ENCODE measurements around the gene SCP2D1. TPM values are rescaled to one million over a fixed set of nuclear protein-coding genes. Genes with fewer than 3 reads are reported as not detected.

SCP2D1 gene
- total RNA-seq (2022; extraction: Qiagen RNA extraction) = not detected in 5 replicates

GRCh38 chr20:18813483-18813882 is at the start of gene SCP2D1:
Gene SCP2D1 (plus strand): TSS chr20:18813783. CDS start chr20:18813816, 33 bp downstream.

Other genes starting within 250 kb of the SCP2D1 start
- gene SMIM26, start 246.4 kb upstream of the SCP2D1 start, total RNA-seq (2022; extraction: Qiagen RNA extraction) = 127 to 144 TPM (median 134 TPM) in 5 replicates
- 76.7 to 80.5 TPM (median 79.0 TPM) in 5 replicates for gene DTD1, start 225.7 kb upstream of the SCP2D1 start, total RNA-seq (2022; extraction: Qiagen RNA extraction)

Measured in A549 treated with Hydrocortisone at 1 μM for 4 hours (cell line).